NCI-H510A (cell line): Measurements from ENCODE around the gene WDSUB1.

ENCODE experiments used
- DNase-seq: peaks from one replicate; lab custom pipeline; 2025; lab: John Stamatoyannopoulos, UW

The WDSUB1 gene

DNA sequence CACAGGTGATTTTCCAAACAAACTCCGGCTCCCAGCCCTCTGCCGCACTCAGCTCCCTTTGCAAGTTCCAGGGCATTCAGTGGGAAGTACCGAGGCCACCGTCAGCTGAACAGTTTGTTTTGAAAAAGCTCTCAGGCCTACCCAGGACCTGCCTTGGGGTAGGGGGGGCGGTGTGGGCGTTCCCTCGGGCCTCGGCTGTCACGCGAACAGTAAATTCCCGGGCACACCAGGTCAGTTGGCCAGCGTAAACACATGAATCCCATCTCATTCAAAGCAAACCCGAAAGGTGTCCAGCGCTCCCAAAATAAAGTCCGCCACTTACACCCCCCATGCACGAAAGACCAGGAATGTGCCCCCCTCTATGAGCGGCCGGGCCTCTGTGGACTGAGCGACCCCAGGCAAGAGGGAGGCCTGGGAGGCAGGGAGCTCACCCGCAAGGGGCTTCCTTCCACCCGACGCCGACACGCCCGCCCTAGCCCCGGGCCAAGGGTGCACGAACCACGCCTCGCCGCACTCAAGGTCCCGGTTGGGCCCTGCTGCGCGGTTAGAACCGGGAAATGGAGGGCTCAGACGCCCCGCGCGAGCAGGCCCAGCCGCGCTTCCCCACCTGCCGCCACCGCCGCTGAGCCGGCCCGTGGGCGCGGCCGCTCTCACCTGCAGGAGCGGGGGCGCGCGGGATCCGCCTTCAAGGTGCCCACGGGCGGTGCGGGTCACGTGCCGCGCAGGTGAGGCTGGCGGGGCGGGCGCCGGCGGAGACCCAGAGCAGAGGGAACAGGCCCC is at the start of gene WDSUB1:
Gene WDSUB1 (minus strand): TSS at position 775 of the 780 bp plus-strand sequence. CDS start 3,634 bp downstream, outside the sequence.
- DNase-seq = peak; percentile 25

- DNase-seq = no peak
Observed at GRCh38 chr2:159326569-159327255, 40.2 kb upstream of the WDSUB1 start.

GRCh38 chr2:159322419-159322818 is 35.9 kb upstream of the WDSUB1 start:
- DNase-seq = no peak

- DNase-seq = no peak
Observed at GRCh38 chr2:159317392-159318088, 31.0 kb upstream of the WDSUB1 start.

DNA sequence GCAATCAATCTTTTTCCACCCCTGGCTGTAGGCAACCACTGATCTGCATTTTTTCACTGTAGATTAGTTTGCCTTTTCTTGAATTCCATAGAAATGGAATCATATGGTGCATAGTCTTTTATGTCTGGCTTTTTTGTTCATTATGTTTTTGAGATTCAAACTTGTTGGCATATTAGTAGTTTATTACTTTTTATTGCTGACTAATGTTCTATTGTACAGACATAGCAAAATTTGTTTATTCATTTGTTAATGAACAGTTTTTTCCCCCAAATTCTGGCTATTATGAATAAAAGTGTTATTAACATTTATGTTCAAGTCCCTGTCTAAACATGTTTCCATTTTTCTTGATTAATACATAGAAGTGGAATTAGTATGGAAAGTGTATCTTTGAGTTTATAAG is 21.4 kb upstream of the WDSUB1 start:
- DNase-seq = no peak

GRCh38 chr2:159300586-159300985 is 14.1 kb upstream of the WDSUB1 start:
- DNase-seq = no peak

DNA sequence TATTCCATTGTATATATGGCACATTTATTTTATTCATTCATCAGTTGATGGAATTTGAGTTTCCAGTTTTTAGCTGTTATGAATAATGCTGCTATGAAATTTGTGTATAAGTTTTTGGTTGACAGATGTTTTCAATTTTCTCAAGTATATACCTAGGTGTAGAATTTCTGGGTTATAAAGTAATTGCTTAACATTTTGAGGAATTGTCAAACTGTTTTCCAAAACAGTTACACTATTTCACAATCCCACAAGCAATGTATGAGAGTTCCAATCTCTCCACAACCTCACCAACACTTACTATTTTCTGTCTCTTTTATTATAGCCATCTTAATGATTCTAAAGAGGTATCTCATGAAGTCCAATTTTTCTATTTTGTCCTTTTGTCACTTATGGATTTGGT is 12.5 kb upstream of the WDSUB1 start:
- no peak for DNase-seq

DNA sequence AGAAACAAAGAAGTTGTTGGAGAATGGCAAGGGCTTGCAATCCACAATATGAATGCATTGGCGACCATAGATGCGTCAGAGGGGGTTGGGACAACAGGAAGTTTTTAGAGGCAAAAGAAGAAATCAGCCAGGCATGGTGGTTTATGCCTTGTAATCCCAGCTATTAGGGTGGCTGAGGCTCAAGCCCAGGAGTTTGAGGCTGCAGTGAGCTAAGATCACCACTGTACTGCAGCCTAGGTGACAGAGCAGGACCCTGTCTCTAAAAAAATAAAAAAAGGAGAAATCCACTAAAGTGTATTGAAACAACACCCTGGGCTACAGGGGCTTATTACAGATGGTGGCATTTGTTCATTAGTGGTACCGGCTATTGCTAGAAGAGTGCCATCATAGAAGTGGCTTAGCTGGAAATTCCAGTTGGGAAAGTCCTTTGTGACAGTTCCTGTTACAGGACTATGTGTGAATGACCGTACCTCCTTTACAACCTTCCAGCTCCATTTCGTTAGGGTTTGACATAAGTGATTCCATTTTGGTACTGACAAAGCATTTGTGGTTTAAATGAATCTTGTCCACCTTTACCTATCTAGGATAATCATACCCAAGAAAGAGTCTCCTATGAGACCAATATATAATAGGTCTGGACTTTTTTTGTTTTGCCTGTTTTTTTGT is 10.7 kb upstream of the WDSUB1 start:
- no peak for DNase-seq

DNA sequence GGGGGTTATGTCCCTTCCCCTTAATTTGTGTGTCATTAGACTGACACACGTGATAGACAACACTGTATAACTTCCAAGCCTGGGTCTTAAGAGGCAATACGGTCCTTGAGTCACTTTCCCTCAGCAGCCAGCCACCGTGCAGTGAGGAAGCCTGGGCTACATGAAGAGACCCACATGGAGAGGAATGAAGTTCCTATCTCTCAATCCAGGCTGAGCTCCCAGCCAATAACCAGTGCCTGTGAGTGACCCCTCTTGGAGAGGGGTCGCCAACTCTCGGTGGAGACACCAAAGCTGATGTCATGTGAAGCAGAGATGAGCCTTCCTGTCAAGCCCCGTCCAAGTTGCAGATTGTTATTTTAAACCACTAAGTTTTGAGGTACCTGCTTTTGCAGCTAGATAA is 5.7 kb upstream of the WDSUB1 start:
- no peak for DNase-seq

GRCh38 chr2:159290289-159290907 is 3.9 kb upstream of the WDSUB1 start:
- DNase-seq = no peak

GRCh38 chr2:159287733-159288132 is 1.2 kb upstream of the WDSUB1 start:
- no peak for DNase-seq

DNA sequence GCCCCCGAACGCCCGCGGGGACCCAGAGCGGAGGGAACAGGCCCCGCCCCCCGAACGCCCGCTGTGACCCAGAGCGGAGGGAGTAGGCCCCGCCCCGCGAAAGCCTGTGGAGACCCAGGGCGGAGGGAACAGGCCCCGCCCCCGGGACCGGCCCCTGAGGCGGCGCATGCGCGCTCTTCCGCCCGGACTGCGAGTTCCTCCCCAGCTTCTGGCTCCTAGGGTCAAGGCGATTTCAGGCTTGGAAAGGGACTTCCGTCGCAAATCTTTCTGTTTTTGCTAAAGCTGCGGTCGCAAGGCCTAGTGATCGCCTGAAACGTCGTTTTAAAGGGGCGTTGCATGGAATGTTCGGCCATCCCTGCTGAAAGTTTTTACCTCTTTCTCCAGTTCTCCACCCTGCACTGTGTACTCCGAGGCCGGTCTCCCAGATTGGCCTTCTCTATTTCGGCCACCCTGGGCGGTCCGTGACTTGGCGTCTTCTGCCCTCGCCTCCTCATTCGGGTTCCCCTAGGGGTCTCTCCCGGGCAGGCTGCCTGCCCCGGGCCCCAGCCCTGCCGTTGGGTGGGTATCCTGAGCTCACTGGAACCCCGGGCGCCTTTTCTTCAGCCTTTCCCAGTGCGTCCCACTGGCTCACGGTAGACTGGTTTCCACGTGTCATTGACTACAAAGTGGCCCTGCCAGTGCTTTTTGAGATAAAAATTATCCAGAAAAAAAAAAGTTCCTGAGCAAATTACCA is 372 bp upstream of the WDSUB1 start:
- peak; percentile 90 for DNase-seq

GRCh38 chr2:159285433-159285832 is 1.1 kb downstream of the WDSUB1 start:
- no peak for DNase-seq

GRCh38 chr2:159283529-159283928 is 3.0 kb downstream of the WDSUB1 start:
- no peak for DNase-seq

- DNase-seq = no peak
Observed at GRCh38 chr2:159281002-159281401, 5.5 kb downstream of the WDSUB1 start.

DNA sequence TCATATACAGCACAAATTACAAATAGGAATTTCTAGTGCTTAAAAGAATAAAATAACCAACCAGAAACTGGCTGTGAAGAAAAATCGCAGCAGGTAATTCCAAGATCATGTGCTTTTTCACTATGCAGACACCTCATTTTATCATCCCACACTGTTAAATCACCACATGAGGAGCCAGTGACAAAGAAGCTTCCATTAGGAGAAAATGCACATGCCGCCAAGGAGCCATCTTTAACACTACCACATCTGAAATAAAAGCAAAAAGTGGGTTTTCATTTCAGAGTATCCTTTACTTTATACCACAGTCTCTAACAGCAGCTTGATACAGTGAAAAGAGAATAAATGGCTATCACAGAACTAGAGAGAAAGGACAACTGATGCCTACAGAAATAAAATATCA is 6.8 kb downstream of the WDSUB1 start:
- DNase-seq = no peak

DNA sequence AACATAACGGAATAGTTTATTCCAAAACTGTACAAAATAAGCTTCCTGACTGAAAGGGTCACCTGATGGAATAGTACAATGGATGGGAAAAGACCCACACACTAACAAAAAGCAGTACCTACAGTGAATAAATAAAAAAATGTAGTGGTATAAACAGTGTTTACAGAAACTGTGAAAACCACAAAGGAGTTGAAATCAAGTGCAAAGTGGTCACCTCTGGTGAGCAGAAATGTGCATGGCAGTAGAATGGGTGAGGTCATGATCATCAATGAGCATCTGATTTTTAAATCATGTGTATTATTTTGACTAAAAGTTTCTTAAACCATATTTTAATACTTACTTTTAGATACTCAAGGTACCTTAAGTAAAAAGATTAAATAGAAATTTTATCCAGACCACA is 11.4 kb downstream of the WDSUB1 start:
- DNase-seq = no peak

DNA sequence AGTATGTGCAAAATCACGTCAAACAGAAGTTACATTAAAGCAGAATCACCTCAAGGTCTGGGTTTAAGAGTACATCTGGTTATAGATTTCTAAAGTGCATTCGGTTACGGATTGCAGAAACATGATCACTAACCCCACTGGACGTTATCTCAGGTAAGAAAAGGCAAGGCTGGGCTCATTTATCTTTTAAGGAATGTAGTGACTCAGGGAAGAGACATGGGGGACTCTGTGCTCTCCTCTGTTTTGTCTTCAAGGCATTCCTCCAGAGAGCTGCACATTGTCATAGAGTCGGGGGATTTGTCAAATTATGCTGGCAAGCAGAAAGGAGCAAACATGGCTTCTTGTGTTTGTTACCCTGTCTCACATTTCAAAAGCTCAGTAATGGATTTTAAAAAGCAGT is 14.3 kb downstream of the WDSUB1 start:
- DNase-seq = no peak

DNA sequence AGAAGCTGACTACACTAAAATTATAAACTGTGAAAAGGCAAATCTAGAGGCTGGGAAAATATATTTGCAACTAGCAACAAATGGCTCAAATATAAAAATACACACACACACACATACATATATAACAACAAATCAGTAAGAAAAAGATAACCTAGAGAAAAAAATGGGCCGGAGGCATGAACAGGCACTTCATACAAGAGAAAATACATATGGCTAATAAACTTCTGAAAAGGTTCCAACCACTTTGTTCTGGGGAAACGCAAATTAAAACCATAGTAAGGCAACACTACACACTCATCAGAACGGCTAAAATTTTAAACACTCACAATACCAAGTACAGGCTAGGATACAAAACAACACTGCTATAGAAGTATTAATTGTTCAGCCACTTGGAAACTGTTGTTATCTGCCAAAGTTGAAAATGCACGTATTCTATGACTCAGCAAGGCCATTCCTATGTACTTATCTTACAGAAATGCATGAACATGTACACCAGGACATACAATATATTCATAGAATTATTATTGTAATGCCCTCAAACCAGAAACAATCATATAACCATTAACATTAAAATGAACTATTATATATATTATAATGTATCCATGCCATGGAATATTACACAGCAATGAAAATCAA is 15.6 kb downstream of the WDSUB1 start:
- DNase-seq = no peak

- no peak for DNase-seq
Observed at GRCh38 chr2:159267921-159268320, 18.6 kb downstream of the WDSUB1 start.

- no peak for DNase-seq
Observed at GRCh38 chr2:159266554-159266953, 19.9 kb downstream of the WDSUB1 start.
